Ishikawa (cell line): Measurements from ENCODE around the gene DGKI.

ENCODE experiments used
- CREB1 ChIP-seq: IDR thresholded peaks from 2 replicates; pipeline ENCODE4 v1.6.1; 2012; ENCODE audit warnings: low read depth
- EP300 ChIP-seq: IDR thresholded peaks from 2 replicates; pipeline ENCODE4 v1.6.1; 2012; ENCODE audit warnings: borderline replicate concordance
- RAD21 ChIP-seq: IDR thresholded peaks from 2 replicates; pipeline ENCODE4 v1.6.1; 2012; ENCODE audit warnings: low read depth
- REST ChIP-seq: IDR thresholded peaks from 2 replicates; pipeline ENCODE4 v1.6.1; 2012; ENCODE audit warnings: low read depth, mild to moderate bottlenecking

DNA sequence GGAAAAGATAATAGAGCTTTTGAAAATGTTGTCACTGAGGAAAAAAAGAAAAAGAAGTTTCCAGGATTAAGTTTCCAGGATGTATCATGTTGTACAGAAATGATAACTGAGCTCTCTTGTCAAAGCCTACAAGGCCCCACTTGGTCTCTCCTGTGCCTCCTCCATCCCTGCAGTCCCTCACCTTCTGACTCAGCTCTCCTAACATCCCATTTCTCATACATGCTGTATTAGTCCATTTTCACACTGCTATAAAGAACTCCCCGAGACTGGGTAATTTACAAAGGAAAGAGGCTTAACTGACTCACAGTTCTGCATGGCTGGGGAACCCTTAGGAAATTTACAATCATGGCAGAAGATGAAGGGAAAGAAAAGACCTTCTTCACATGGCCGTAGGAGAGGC, 3.8 kb upstream of the DGKI start:
- TF ChIP-seq EP300 (no peak), RAD21 (no peak), CREB1 (no peak), REST (no peak)
